Measurements from ENCODE around the gene MB.
"Not testable (repeated sequence)": the region's sequence is repeated elsewhere in the genome, so short reads cannot be mapped to it uniquely, and the experiment has no call there.

MB gene

GRCh38 chr22:35617137-35617755 is at the start of gene MB:
MB (minus strand) TSS chr22:35617329; CDS start chr22:35617257, 72 bp downstream.
- DNase-seq, result no peak

- not testable (repeated sequence) for DNase-seq
Observed at GRCh38 chr22:35666699-35667098, 49.6 kb upstream of the MB start.

DNA sequence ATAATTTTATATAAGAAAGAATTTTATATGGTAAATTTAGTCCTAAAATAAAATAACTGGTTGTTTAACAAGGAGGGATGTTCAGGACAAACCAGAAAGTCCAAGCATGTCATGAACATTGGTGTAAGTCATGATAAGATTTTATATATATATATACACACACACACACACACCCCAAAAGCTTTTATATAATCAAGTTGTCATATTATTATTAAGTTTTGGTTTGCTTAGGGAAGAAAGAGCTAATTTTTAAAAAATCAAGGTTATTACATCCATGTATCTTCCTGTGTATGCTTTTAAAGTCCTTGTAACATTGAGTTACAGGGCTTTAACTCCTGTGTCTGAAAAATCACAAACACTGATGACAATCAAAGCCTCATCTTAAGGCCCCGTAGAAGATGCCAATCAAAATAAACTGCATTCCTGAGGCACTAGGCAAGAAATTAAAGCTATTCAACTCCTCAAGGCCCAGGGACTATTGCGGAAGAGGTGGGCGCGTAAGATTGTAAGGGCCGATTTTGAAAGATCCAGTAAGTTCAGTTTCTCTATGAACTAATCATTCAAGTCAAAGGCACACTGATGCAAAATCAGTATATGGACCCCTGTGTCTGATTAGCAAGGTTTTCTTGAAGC is 47.9 kb upstream of the MB start:
- no peak for DNase-seq

GRCh38 chr22:35663371-35663770 is 46.2 kb upstream of the MB start:
- DNase-seq, result no peak

DNA sequence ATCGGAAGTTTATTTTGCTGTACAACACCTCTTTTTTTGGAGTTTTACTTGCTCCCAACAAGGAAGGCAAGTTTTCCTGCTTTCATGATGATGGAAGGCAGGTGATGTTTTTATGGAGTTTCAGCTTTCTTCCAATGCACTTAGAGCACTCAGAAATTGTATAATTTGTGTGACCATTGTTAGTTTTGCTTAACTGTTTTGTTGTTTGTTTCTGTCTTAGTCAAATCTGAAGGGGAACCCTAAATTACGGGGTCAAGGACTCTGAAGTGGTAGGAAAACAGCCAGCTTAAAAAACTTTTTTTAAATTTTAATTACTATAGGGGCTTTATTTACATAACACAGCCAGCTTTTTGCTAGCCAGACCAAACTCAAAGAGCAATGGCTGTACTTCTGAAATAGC is 45.8 kb upstream of the MB start:
- DNase-seq, result no peak

DNA sequence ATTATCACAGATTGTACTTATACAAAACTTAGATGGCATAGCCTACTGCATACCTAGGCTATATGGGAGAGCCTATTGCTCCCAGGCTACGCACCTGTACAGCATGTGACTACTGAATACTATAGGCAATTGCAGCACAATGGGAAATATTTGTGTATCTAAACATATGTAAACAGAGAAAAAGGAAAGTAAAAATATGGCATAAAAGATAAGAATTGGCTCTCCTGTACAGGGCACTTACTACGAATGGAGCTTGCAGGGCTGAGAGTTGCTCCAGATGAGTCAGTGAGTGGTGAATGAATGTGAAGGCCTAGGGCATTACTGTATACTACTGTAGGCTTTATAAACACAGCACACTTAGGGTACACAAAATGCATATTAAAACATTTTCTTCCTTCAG is 44.3 kb upstream of the MB start:
- no peak for DNase-seq

DNA sequence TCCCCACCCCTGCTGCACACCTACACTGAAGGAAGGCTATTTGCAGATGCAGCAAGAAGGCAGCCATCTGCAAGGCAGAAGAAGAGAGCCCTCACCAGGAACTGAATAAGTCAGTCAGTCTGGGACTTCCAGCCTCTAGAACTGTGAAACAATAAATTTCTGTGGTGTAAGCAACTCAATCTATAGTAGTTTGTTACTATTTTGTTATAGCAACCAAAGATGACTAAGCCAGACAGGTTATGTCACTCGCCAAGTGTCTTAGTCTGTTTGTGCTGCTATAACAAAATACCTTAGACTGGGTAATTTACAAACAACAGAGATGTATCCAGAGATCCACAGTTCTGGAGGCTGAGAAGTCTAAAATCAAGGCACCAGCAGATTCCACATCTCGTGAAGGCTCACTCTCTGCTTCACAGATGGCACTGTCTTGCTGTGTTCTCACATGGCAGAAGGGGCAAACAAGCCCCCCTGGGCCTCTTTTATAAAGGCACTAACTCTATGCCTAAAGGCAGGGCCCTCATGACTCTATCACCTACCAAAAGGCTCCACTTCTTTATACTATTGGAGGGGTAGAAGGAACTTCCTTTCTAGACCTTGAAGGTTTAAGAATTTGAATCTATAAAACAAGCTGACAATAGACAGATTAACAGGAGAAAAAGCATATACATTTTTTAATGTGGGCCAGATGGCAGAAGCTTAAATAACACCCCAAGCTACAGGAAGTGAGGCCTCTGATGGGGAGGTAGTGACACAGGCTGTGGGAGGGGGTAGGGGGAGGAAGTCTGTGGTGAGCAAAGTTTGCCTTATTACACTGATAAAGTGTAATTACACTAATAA is 43.4 kb upstream of the MB start:
- no peak for DNase-seq

- DNase-seq, result no peak
Observed at GRCh38 chr22:35657571-35658312, 40.6 kb upstream of the MB start.

GRCh38 chr22:35656284-35656752 is 39.2 kb upstream of the MB start:
- DNase-seq, result no peak

- DNase-seq, result no peak
Observed at GRCh38 chr22:35653824-35654223, 36.7 kb upstream of the MB start.

DNA sequence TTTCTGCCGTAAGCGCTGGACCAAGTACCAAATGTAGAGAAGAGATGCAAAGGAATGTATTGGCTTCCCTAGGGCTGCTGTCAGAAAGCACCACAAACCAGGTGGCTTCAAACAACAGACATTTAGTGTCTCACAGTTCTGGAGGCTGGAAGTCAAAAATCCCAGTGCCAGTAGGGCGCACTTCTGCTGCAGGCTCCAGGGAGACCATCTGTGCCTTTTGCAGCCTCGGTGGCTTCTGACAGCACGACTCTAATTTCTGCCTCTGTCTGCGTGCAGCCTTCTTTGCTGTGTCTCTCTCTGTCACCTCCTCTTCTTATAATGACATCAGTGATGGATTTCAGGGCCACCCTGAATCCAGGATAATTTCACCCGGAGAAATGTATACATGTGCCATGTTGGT is 34.0 kb upstream of the MB start:
- no peak for DNase-seq

DNA sequence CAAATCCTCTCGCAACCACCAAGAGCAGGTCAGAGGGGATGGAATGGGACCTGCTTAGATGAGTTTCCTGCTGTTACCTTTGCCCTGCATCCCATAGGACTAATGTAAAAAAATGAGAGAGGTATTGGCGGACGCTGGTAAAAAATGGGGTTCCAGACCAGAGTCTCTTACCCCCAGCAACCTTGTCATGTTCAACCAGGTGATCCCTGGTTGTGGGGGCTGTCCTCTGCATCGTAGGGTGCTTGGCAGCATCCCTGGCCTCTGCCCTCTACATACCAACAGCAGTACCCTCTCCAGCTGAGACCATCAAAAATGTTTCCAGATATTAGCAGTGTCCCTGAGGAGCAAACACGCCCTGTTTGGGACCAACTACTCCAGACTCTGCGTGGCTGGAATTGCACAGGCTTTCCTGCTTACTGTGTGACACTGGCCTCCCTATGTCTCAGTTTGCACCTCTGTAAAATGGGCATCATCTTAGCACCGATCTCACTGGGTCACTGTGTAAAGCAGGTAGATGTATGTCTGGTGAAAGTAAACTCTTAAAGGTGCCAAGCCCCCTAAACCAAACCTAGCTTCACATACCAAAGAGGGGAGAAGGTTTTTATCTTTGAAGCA is 32.6 kb upstream of the MB start:
- no peak for DNase-seq

- DNase-seq, result no peak
Observed at GRCh38 chr22:35649026-35649553, 32.0 kb upstream of the MB start.

DNA sequence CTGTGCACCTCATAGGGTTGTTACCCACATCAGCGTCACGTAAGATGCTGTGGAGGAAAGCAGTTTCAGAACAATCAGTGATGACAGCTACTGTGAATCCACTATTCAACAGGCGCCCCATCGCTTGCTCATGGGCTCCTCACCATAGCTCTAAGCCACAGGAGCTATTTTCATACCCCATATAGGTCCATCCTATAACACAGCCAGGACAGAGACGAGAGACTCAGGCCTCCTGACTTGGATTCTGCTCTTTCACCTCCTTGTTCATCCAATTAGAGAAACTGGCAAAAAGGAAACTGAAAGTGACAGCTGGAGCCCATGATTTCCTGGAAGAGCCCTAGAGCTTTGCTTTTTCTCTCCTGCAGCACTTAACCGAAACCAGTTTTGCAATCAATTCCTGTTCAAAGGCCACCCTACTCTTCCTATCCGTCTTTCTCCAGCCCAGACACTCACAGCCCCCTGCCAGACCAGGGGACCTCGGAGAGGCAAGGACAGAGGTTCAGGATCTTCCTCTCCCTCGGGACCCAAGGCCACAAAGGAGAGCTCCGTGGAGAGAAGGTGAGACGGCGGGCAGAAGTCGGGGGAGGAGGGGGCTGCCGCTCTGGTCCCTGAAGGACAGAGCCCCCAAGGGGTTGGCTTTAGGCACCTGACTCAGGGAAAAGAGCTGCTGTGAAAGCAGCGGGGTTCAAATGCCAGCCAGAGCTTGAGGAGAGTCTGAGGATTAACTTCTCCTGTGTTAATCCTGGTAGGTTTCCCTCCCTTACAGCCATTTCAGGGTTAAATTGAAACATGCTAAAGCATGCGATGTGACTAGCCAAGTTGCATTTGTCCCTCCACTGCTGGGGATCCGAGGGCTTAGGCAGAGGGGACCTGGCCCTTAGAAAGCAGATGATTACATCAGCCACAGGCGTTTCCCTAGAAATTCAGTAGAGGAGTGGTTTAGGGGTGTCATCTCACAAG is 31.2 kb upstream of the MB start, which contains the start of gene APOL6:
Gene APOL6 (plus strand): TSS at position 381 of the 960 bp plus-strand sequence. CDS start 7,980 bp downstream, outside the sequence.
- no peak for DNase-seq

GRCh38 chr22:35645646-35646045 is 28.5 kb upstream of the MB start:
- DNase-seq, result no peak

- no peak for DNase-seq
Observed at GRCh38 chr22:35643991-35644390, 26.9 kb upstream of the MB start.

DNA sequence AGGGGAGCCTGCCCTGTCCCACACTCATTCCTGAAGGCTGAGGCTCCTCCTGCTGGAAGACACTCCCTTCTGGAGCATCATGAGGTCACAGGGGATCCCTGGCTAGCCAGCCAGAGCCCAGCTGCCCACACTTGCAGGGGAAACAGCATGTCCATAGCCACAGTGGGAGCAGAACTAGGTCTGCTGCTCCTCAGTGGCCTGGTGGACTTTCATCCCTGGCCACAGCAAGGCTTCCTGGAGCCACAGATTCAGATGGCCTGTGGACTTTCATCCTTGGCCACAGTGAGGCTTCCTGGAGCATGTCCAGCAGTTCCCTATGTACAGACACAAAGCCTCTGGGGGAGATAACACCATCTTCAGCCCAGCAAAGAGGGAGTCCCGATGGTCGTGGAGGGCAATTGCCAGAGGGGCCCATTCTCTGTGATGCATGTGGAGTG is 25.2 kb upstream of the MB start:
- no peak for DNase-seq

- no peak for DNase-seq
Observed at GRCh38 chr22:35641494-35642120, 24.5 kb upstream of the MB start.

DNA sequence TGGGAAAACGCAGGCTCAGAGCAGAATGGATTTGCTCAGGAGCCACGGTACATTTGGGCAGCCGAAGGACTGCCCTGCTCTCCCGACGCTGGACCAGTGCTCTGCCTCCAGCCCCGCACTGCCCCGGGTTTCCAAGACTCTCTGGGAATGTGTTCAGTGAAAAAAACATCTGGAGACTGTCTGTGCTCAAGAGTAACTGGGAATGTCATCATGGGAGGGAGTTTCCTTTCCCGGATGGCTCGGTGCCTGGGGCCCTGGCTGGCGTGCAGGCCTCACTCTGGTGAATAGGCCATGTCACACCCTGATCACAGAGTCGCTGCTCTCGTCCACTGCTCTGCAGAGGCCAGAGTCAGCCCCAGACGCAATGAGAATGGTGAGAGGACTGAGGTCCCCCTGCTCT is 21.3 kb upstream of the MB start:
- DNase-seq, result no peak

- no peak for DNase-seq
Observed at GRCh38 chr22:35638001-35638400, 20.9 kb upstream of the MB start.

DNA sequence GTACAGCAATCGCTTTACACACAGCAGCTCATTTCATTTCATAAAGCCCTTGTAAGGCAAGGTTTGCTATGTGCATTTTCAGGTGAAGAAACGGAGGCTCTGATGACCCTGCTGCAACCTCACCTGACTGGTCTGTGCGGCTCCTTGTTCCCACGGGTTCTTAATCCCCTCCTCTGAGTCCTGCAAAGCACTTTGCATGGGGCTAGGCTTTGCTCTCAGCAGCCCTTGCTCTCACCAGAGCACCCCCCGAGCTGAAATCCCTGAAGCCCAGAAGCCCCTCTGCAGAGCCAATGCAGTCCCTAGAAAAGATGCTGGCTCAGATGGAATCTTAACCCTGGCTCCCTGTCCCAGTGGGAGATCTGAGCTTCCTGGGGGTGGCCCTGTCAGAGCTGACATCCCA is 20.1 kb upstream of the MB start:
- no peak for DNase-seq

All from SHP77 (cell line).